ENCODE measurements around the gene ALG9. TPM values are rescaled to one million over a fixed set of nuclear protein-coding genes. Genes with fewer than 3 reads are reported as not detected.

ALG9 gene
- total RNA-seq, 1 donor from 2014 or later, result 32.6 TPM

DNA sequence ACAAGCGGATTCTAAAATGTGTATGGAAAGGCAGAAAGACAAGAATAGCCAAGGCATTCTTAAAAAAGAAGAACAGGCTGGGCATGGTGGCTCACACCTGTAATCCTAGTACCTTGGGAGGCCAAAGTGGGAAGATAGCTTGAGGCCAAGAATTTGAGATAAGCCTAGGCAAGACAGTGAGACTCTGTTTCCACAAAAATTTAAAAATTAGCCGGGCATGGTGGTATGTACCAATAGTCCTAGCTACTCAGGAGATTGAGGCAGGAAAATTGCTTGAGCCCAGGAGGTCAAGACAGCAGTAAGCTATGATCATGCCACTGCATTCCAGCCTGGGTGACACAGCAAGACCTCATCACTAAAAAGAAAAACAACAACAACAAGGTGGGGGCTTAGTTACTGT lies 59.2 kb downstream of the ALG9 start:
- intact Hi-C loops (cut with micrococcal nuclease), result no loop called here
- H3K27ac Mint-ChIP-seq, result no peak overlapping the region
- no peaks in the 10 kb centered on the region for H3K4me1 Mint-ChIP-seq
- no peaks in the 10 kb centered on the region for H3K9me3 Mint-ChIP-seq
- no peaks in the 10 kb centered on the region for H3K27me3 Mint-ChIP-seq
- no peak for DNase-seq
- no peak overlapping the region for H3K4me3 Mint-ChIP-seq
- peaks cover 29% of the 10 kb centered on the region for H3K36me3 Mint-ChIP-seq (ENCODE audit: low read depth)

DNA sequence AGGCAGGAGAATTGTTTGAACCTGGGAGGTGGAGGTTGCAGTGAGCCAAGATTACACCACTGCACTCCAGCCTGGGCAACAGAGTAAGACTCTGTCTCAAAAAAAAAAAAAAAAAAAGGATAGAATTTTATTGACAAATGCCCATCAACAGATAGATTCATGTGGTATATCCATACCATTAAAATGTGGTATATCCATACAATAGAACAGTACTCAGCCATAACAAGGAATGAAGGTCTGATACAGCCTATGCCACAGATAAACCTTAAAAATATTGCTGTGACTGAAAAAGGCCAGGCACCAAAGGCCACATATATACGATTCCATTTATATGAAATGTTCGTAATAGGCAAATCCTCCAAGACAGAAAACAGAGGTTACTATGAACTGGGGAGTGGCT lies 59.9 kb downstream of the ALG9 start:
- intact Hi-C loops (cut with micrococcal nuclease), result no loop called here
- DNase-seq, result no peak
- no peaks in the 10 kb centered on the region for H3K27me3 Mint-ChIP-seq
- H3K27ac Mint-ChIP-seq, result no peak overlapping the region
- H3K4me3 Mint-ChIP-seq, result no peak overlapping the region
- H3K4me1 Mint-ChIP-seq, result no peaks in the 10 kb centered on the region
- no peaks in the 10 kb centered on the region for H3K9me3 Mint-ChIP-seq
- peaks cover 31% of the 10 kb centered on the region for H3K36me3 Mint-ChIP-seq (ENCODE audit: low read depth)

DNA sequence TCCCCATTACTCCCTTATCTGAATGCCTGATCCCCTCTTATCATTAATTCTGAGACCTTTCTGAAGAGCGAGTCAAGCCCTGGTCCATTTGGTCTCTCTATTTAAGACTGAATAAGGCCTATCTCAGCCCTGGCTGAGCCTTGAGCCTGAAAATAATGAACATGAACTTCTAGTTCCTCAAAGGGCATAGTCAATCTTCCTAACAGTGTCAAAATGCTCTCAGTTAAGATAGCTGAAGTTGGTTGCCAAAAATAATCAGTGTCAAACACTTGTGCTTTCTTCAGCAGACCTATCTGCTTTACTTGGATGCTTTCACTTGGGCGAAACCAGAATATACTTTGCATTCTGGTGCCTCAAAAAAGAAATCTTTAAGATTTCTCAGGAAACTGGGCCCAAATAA lies 62.5 kb downstream of the ALG9 start:
- Mint-ChIP-seq H3K4me1 (peaks cover 3% of the 10 kb centered on the region), H3K27me3 (no peaks in the 10 kb centered on the region), H3K27ac (no peak overlapping the region), H3K9me3 (no peaks in the 10 kb centered on the region), H3K36me3 (ENCODE audit: low read depth) (peaks cover 39% of the 10 kb centered on the region), H3K4me3 (no peak overlapping the region)
- no peak for DNase-seq
- intact Hi-C loops (cut with micrococcal nuclease), result no loop called here

DNA sequence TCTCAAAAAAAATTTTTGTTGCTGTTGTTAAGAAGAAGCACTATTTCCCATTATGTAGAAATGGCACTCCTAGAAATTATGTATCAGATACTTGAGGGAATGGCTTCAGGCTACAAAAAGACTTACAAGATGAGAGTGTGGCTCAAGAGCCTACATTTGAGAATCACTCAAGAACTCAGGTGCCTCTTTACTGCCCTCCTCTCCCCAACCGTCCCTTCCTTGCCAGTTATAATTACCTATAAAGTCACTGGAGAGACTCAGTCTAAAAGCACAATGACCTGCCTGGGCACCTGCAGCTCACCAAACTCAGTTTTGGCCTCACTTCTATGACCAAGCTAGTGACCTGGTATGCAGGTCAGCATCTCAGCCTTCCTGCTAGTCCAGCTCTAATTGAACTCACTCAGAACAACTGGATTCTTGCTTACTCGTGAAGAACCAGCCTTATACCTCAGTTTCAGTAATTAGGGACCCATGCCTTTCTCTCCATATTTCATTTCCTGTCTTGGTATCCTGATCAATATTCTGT lies 63.3 kb downstream of the ALG9 start:
- Mint-ChIP-seq H3K36me3 (ENCODE audit: low read depth) (peaks cover 43% of the 10 kb centered on the region), H3K27ac (no peak overlapping the region), H3K9me3 (no peaks in the 10 kb centered on the region), H3K4me3 (no peak overlapping the region), H3K4me1 (peaks cover 3% of the 10 kb centered on the region), H3K27me3 (no peaks in the 10 kb centered on the region)
- intact Hi-C loops (cut with micrococcal nuclease), result no loop called here
- DNase-seq, result no peak

DNA sequence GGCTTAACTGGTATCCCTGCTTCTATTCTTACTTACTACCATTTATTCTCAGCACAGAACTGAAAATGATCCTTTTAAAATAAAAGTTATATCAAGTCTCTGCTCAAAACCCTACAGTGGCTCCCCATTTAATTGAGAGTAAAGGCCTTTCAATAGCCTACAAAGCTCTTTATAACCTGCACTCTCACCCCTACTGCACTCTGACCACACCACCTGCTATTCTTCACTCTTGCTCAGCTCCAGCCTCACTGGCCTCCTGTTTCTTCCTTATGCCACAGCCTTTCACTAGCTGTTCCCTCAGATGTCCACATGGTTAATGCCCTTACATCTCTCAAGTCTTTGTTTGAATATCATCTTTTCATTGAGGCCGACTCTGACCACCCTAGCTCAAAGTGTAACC lies 64.3 kb downstream of the ALG9 start:
- Mint-ChIP-seq H3K4me3 (no peak overlapping the region), H3K36me3 (ENCODE audit: low read depth) (peaks cover 40% of the 10 kb centered on the region), H3K27me3 (no peaks in the 10 kb centered on the region), H3K27ac (no peak overlapping the region), H3K4me1 (peaks cover 3% of the 10 kb centered on the region), H3K9me3 (no peaks in the 10 kb centered on the region)
- intact Hi-C loops (cut with micrococcal nuclease), result no loop called here
- no peak for DNase-seq

GRCh38 chr11:111801135-111801534 lies 70.2 kb downstream of the ALG9 start:
- peaks cover 42% of the 10 kb centered on the region for H3K36me3 Mint-ChIP-seq (ENCODE audit: low read depth)
- H3K4me3 Mint-ChIP-seq, result no peak overlapping the region
- H3K27me3 Mint-ChIP-seq, result no peaks in the 10 kb centered on the region
- peaks cover 4% of the 10 kb centered on the region for H3K9me3 Mint-ChIP-seq
- peaks cover 14% of the 10 kb centered on the region for H3K4me1 Mint-ChIP-seq
- intact Hi-C loops (cut with micrococcal nuclease), result no loop called here
- H3K27ac Mint-ChIP-seq, result no peak overlapping the region
- DNase-seq, result no peak

DNA sequence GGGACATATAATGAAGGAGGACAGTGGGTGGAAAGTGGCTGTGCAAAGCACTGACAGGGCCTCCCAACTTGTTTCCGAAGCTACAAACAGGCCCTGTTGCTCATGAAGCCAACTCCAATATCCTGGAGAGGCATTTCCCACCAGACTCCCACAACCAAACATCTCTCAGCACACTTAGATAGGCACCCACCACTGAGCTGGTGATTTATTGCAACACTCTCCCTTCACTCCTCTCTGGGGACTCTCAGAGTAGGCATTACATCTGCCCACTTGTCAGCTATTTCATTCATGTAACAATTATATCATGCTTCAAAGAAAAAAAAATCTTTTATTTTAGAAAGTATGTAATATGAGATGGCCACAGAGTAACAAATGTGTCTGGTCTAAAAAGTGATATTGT lies 73.1 kb downstream of the ALG9 start:
- Mint-ChIP-seq H3K9me3 (peaks cover 4% of the 10 kb centered on the region), H3K36me3 (ENCODE audit: low read depth) (peaks cover 37% of the 10 kb centered on the region), H3K27me3 (no peaks in the 10 kb centered on the region), H3K4me1 (peaks cover 10% of the 10 kb centered on the region), H3K27ac (no peak overlapping the region), H3K4me3 (no peak overlapping the region)
- no peak for DNase-seq
- intact Hi-C loops (cut with micrococcal nuclease), result no loop called here

DNA sequence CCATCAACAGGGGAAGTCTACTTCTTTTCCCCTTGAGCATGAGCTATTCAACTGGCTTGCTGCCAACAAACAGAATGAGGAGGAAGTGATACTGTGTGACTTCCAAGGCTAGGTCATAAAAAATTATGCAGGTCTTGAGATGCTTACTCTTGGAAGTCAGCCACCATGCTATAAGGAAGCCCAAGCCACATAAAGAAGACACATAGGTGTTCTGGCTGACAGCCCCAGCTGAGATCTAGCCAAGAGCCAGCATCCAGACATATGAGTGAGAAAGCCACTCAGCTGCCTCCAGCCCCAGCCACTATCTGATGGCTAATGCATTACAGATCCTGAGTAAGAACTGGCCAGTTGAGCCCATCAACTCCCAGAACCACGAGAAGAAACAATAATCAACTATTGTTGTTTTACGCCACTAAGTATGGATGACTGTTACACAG lies 74.2 kb downstream of the ALG9 start:
- peaks cover 10% of the 10 kb centered on the region for H3K4me1 Mint-ChIP-seq
- H3K36me3 Mint-ChIP-seq (ENCODE audit: low read depth), result peaks cover 36% of the 10 kb centered on the region
- no peak overlapping the region for H3K4me3 Mint-ChIP-seq
- peaks cover 4% of the 10 kb centered on the region for H3K9me3 Mint-ChIP-seq
- no peak for DNase-seq
- no peak overlapping the region for H3K27ac Mint-ChIP-seq
- intact Hi-C loops (cut with micrococcal nuclease), result no loop called here
- no peaks in the 10 kb centered on the region for H3K27me3 Mint-ChIP-seq

DNA sequence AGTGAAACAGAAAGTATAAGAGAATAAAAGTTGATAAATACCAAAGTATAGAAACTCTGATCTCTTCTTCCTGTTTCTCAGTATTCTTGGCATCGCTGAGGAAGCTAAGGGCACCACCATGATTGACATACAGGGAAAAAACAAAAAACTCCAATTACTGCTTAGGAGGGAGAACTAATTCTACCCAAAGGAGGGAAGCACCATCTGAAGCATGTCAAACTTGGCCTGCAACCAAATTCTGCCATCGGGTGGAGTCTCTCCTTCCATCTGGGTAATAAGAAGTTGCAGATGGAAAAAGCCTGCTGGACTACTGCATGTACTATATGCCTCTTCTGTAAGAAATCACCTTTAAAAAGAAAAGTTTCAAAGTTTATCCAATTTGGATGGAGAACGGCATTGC lies 74.7 kb downstream of the ALG9 start:
- no peaks in the 10 kb centered on the region for H3K27me3 Mint-ChIP-seq
- H3K4me1 Mint-ChIP-seq, result peaks cover 8% of the 10 kb centered on the region
- H3K9me3 Mint-ChIP-seq, result peaks cover 4% of the 10 kb centered on the region
- no peak for DNase-seq
- H3K36me3 Mint-ChIP-seq (ENCODE audit: low read depth), result peaks cover 33% of the 10 kb centered on the region
- no peak overlapping the region for H3K27ac Mint-ChIP-seq
- intact Hi-C loops (cut with micrococcal nuclease), result no loop called here
- H3K4me3 Mint-ChIP-seq, result no peak overlapping the region

DNA sequence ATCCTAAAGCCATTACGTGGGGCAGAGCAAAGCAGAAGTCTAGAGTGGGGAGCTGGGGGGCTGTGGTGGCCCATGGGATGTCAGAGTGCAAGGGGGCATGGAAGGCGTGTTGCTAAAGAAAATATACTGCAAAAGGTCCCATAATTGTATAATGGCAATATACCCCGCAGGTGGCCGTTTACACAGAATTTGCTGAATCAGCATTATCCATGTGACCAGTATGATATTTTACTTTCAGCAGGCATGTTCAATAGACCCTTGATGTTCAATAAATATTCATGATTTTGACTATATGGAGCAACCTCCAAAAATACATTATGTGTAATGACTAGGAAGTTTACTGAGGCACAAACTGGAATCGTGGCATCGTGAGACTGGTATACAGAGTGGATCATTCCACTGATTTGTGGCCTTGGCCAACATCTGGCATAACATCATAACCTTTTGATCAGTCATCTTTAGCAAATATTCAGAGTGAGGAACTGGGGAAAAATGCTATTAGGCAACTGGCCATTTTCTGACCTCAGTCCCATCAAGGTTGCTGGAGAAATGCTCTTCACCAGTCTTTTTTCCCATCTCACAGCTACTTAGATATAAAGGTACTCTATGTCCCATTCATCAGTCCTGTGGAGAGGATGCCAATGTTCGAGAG lies 75.9 kb downstream of the ALG9 start:
- Mint-ChIP-seq H3K4me3 (no peak overlapping the region), H3K36me3 (ENCODE audit: low read depth) (peaks cover 33% of the 10 kb centered on the region), H3K9me3 (peaks cover 4% of the 10 kb centered on the region), H3K27me3 (no peaks in the 10 kb centered on the region), H3K27ac (no peak overlapping the region), H3K4me1 (peaks cover 8% of the 10 kb centered on the region)
- no peak for DNase-seq
- intact Hi-C loops (cut with micrococcal nuclease), result no loop called here

GRCh38 chr11:111793863-111794262 lies 77.5 kb downstream of the ALG9 start:
- H3K36me3 Mint-ChIP-seq (ENCODE audit: low read depth), result peaks cover 27% of the 10 kb centered on the region
- no peak overlapping the region for H3K27ac Mint-ChIP-seq
- H3K4me1 Mint-ChIP-seq, result peaks cover 8% of the 10 kb centered on the region
- no peak overlapping the region for H3K4me3 Mint-ChIP-seq
- intact Hi-C loops (cut with micrococcal nuclease), result no loop called here
- no peaks in the 10 kb centered on the region for H3K27me3 Mint-ChIP-seq
- no peak for DNase-seq
- peaks cover 4% of the 10 kb centered on the region for H3K9me3 Mint-ChIP-seq

DNA sequence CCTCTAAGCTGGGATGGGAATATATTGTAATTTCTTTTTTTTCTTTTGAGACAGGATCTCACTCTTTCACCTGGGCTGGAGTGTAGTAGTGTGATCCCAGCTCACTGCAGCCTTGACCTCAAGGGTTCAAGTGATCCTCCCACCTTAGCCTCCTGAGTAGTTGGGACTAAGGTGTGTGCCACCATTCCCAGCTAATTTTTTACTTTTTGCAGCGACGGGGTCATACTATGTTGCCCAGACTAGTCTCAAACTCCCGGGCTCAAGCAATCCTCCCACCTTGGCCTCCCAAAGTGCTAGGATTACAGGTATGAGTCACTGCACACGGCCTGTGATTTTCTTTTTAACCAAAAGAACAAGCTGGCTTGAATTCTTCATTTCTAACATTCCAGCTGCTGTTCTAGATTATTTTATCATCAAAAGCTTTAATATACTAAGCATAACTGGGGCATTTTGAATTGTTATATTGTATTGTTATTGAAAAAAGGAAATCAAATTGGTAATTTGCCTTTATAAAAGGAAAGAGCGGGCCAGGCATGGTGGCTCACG lies 78.4 kb downstream of the ALG9 start:
- intact Hi-C loops (cut with micrococcal nuclease), result no loop called here
- Mint-ChIP-seq H3K4me3 (no peak overlapping the region), H3K9me3 (peaks cover 4% of the 10 kb centered on the region), H3K27me3 (no peaks in the 10 kb centered on the region), H3K4me1 (peaks cover 8% of the 10 kb centered on the region), H3K27ac (no peak overlapping the region), H3K36me3 (ENCODE audit: low read depth) (peaks cover 26% of the 10 kb centered on the region)
- DNase-seq, result no peak

DNA sequence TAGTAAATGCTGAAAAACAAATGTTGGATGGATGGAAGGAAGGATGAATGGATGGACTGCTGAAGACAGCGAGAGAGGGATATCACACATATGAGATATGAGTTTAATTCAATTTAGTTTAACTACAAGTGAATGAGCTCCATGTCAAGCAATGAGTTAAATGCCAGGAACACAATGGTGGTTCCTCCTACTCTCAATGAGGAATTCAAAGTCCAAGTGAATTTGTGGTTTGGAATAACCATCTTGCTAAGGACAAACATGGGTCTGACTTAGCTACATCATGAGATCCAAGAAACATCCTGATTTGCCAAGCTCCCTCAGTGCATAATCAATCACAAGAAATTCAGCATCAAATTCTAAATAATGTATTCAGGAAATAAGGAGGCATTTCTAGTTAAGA lies 79.1 kb downstream of the ALG9 start:
- intact Hi-C loops (cut with micrococcal nuclease), result no loop called here
- H3K9me3 Mint-ChIP-seq, result peaks cover 4% of the 10 kb centered on the region

GRCh38 chr11:111788464-111788863 lies 82.9 kb downstream of the ALG9 start:
- Mint-ChIP-seq H3K9me3 (no peaks in the 10 kb centered on the region), H3K27ac (no peak overlapping the region), H3K27me3 (no peaks in the 10 kb centered on the region), H3K36me3 (ENCODE audit: low read depth) (peaks cover 19% of the 10 kb centered on the region), H3K4me3 (no peak overlapping the region), H3K4me1 (no peaks in the 10 kb centered on the region)
- DNase-seq, result no peak
- intact Hi-C loops (cut with micrococcal nuclease), result no loop called here

More for the DNA sequence above, 79.1 kb downstream of the ALG9 start:
- Mint-ChIP-seq H3K36me3 (ENCODE audit: low read depth) (peaks cover 22% of the 10 kb centered on the region), H3K4me3 (no peak overlapping the region), H3K27ac (no peak overlapping the region), H3K4me1 (peaks cover 8% of the 10 kb centered on the region), H3K27me3 (no peaks in the 10 kb centered on the region)
- DNase-seq, result no peak

DNA sequence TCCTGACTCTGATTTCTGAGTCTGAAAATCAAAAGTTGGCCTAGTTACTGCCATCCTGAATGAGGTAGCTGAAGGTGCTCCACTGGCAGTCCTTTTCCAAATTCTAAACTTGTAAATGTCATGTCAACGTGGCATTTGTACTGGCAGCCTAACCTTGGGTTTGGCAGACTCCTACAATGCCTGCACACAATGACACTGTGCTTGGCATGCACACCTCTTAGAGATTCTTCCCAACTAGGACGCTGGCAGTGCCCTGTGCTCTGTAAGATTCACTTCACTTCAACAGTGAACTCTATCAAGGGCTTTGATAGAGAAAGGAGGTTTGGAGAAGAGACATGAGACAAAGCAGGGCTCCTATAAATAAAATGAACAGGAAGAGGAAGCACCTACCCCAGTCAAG lies 83.3 kb downstream of the ALG9 start:
- Mint-ChIP-seq H3K36me3 (ENCODE audit: low read depth) (peaks cover 19% of the 10 kb centered on the region), H3K27me3 (no peaks in the 10 kb centered on the region), H3K27ac (no peak overlapping the region), H3K9me3 (no peaks in the 10 kb centered on the region), H3K4me1 (no peaks in the 10 kb centered on the region), H3K4me3 (no peak overlapping the region)
- no peak for DNase-seq
- intact Hi-C loops (cut with micrococcal nuclease), result no loop called here

All from activated CD4-positive, alpha-beta T cell treated with anti-CD3 and anti-CD28 coated beads, Interleukin-2, amount 10 ng/mL, durations not matched to agents 24 days and 14 days (primary cell).